H9 (cell line): Measurements from ENCODE around the gene TACR2. TPM values are rescaled to one million over a fixed set of nuclear protein-coding genes. Genes with fewer than 3 reads are reported as not detected.

Experiments used
- DNase-seq: peaks from one replicate; pipeline ENCODE4 v3.0.0-alpha.2; 2017
- H2AFZ ChIP-seq: one replicate; pipeline ENCODE4 v1.6.1; 2013; ENCODE audit warnings: mild to moderate bottlenecking, low read length, control low read depth, moderate library complexity
- H2AK5ac ChIP-seq: 2 replicates; pipeline ENCODE4 v1.6.1; 2013; ENCODE audit warnings: low read length, control low read depth, mixed read lengths; ENCODE audit not compliant: insufficient read length
- H2BK120ac ChIP-seq: one replicate; pipeline ENCODE4 v1.6.1; 2013; ENCODE audit warnings: low read depth, mild to moderate bottlenecking, low read length, control low read depth, inconsistent platforms; ENCODE audit not compliant: poor library complexity, severe bottlenecking
- H2BK12ac ChIP-seq: 2 replicates; pipeline ENCODE4 v1.6.1; 2013; ENCODE audit warnings: low read length, control low read depth, mixed read lengths, low read depth; ENCODE audit not compliant: insufficient read length
- H2BK15ac ChIP-seq: 2 replicates; pipeline ENCODE4 v1.6.1; 2013; ENCODE audit warnings: low read depth, low read length, control low read depth
- H2BK20ac ChIP-seq: one replicate; pipeline ENCODE4 v1.6.1; 2013; ENCODE audit warnings: low read depth, mild to moderate bottlenecking, low read length, control low read depth, inconsistent platforms; ENCODE audit not compliant: poor library complexity, severe bottlenecking
- H2BK5ac ChIP-seq: 2 replicates; pipeline ENCODE4 v1.6.1; 2013; ENCODE audit warnings: low read length, control low read depth, mixed read lengths; ENCODE audit not compliant: insufficient read length
- H3K14ac ChIP-seq: 2 replicates; pipeline ENCODE4 v1.6.1; 2013; ENCODE audit warnings: low read length, control low read depth; ENCODE audit not compliant: insufficient read depth
- H3K18ac ChIP-seq: 2 replicates; pipeline ENCODE4 v1.6.1; 2013; ENCODE audit warnings: low read depth, mild to moderate bottlenecking, mixed read lengths, low read length, control low read depth; ENCODE audit not compliant: insufficient read length
- H3K23ac ChIP-seq: 2 replicates; pipeline ENCODE4 v1.6.1; 2013; ENCODE audit warnings: low read length, control low read depth, mixed read lengths, low read depth; ENCODE audit not compliant: insufficient read length
- H3K23me2 ChIP-seq: 2 replicates; pipeline ENCODE4 v1.6.1; 2013; ENCODE audit warnings: low read depth, mild to moderate bottlenecking, mixed read lengths, low read length, control low read depth; ENCODE audit not compliant: insufficient read length, poor library complexity, severe bottlenecking
- H3K27ac ChIP-seq: 2 replicates; pipeline ENCODE4 v1.5.1; 2013; ENCODE audit warnings: low read length, control low read depth, mixed read lengths, low read depth; ENCODE audit not compliant: insufficient read length
- H3K27me3 ChIP-seq: 2 replicates; pipeline ENCODE4 v1.6.1; 2013; ENCODE audit warnings: low read length, control low read depth, inconsistent platforms; ENCODE audit not compliant: insufficient read depth
- H3K4ac ChIP-seq: 2 replicates; pipeline ENCODE4 v1.6.1; 2013; ENCODE audit warnings: low read depth, mild to moderate bottlenecking, control low read depth, inconsistent platforms, low read length, moderate library complexity
- H3K4me1 ChIP-seq: 2 replicates; pipeline ENCODE4 v1.6.1; 2013; ENCODE audit warnings: low read length, control low read depth, inconsistent platforms; ENCODE audit not compliant: insufficient read depth
- H3K4me2 ChIP-seq: 2 replicates; pipeline ENCODE4 v1.6.1; 2013; ENCODE audit warnings: low read length, control low read depth, mixed read lengths; ENCODE audit not compliant: insufficient read length, insufficient read depth
- H3K56ac ChIP-seq: 2 replicates; pipeline ENCODE4 v1.6.1; 2013; ENCODE audit warnings: low read depth, mild to moderate bottlenecking, mixed read lengths, low read length, control low read depth; ENCODE audit not compliant: insufficient read length
- H3K79me1 ChIP-seq: 2 replicates; pipeline ENCODE4 v1.6.1; 2013; ENCODE audit warnings: low read depth, mild to moderate bottlenecking, moderate library complexity, low read length, control low read depth, inconsistent platforms; ENCODE audit not compliant: insufficient read depth, poor library complexity, severe bottlenecking
- H3K79me2 ChIP-seq: 2 replicates; pipeline ENCODE4 v1.6.1; 2013; ENCODE audit warnings: low read length, control low read depth, inconsistent platforms; ENCODE audit not compliant: insufficient read depth
- H3K9ac ChIP-seq: 2 replicates; pipeline ENCODE4 v1.6.1; 2013; ENCODE audit warnings: low read length, control low read depth, mixed read lengths; ENCODE audit not compliant: insufficient read length; ENCODE audit errors: extremely low read depth
- H3K9me3 ChIP-seq: one replicate; pipeline ENCODE4 v1.6.1; 2013; ENCODE audit warnings: low read depth, low read length, inconsistent platforms; ENCODE audit not compliant: control insufficient read depth
- H3T11ph ChIP-seq: one replicate; pipeline ENCODE4 v1.6.1; 2013; ENCODE audit warnings: mild to moderate bottlenecking, low read length, control low read depth, inconsistent platforms
- H4K20me1 ChIP-seq: one replicate; pipeline ENCODE4 v1.6.1; 2013; ENCODE audit not compliant: control insufficient read depth, insufficient read length, insufficient read depth
- H4K5ac ChIP-seq: 2 replicates; pipeline ENCODE4 v1.6.1; 2013; ENCODE audit warnings: low read depth, mild to moderate bottlenecking, mixed read lengths, low read length, control low read depth; ENCODE audit not compliant: insufficient read length
- H4K8ac ChIP-seq: replicated peaks from 2 replicates; pipeline ENCODE4 v1.6.1; 2013; ENCODE audit warnings: low read length, control low read depth, mixed read lengths, low read depth; ENCODE audit not compliant: insufficient read length
- H4K91ac ChIP-seq: 2 replicates; pipeline ENCODE4 v1.6.1; 2013; ENCODE audit warnings: low read depth, mild to moderate bottlenecking, moderate library complexity, mixed read lengths, low read length, control low read depth; ENCODE audit not compliant: insufficient read length
- H3K27ac Mint-ChIP-seq, 3 experiments: 2 replicates in 2 of 3; 3 replicates in 1 of 3; pipeline ENCODE4 v1.8.0; 2020 to 2021; ENCODE audit warnings: mixed read lengths in 3 of 3, mild to moderate bottlenecking in 1 of 3, moderate library complexity in 1 of 3
- H3K27me3 Mint-ChIP-seq: 2 replicates; pipeline ENCODE4 v1.8.0; 2021; ENCODE audit warnings: low read depth, mild to moderate bottlenecking, moderate library complexity, mixed read lengths
- H3K36me3 Mint-ChIP-seq, 3 experiments: 2 replicates in 2 of 3; 3 replicates in 1 of 3; pipeline ENCODE4 v1.8.0; 2020 to 2021; ENCODE audit warnings: low read depth in 3 of 3, mixed read lengths in 3 of 3; ENCODE audit not compliant: insufficient read depth in 1 of 3
- H3K4me1 Mint-ChIP-seq, 2 experiments: 2 replicates each; pipeline ENCODE4 v1.8.0; 2020; ENCODE audit warnings: mixed read lengths in 2 of 2
- H3K4me3 Mint-ChIP-seq, 2 experiments: 2 replicates in 1 of 2; 3 replicates in 1 of 2; pipeline ENCODE4 v1.8.0; 2020 to 2021; ENCODE audit warnings: mild to moderate bottlenecking in 2 of 2, mixed read lengths in 2 of 2, moderate library complexity in 1 of 2
- H3K9me3 Mint-ChIP-seq, 2 experiments: 2 replicates in 1 of 2; 3 replicates in 1 of 2; pipeline ENCODE4 v1.8.0; 2020; ENCODE audit warnings: mild to moderate bottlenecking in 2 of 2, mixed read lengths in 2 of 2, moderate library complexity in 1 of 2
- WGBS: extraction: QIAGEN DNeasy Blood & Tissue Kit; methylation state at CpG from one replicate; pipeline ENCODE4 v1.1.7; 2013; ENCODE audit warnings: missing lambda C conversion rate, low lambda C conversion rate, mixed read lengths; ENCODE audit not compliant: insufficient read length; ENCODE audit errors: extremely low coverage; 5-methylcytosine and 5-hydroxymethylcytosine counted together
- total RNA-seq: library from RNA; stranded (reverse); gene quantifications from 2 replicates; pipeline ENCODE4 v1.2.1, GENCODE V29; 2021
- TF ChIP-seq, protein P1 (sequence below): fragments of 200-600 bp; sonication (generic); conservative IDR thresholded peaks from 3 replicates; pipeline ENCODE4 v1.8.0; 2021; ENCODE audit warnings: antibody characterized with exemption, mild to moderate bottlenecking

TACR2 gene
- total RNA-seq, 1 experiment from 2014 or later, result not detected

DNA sequence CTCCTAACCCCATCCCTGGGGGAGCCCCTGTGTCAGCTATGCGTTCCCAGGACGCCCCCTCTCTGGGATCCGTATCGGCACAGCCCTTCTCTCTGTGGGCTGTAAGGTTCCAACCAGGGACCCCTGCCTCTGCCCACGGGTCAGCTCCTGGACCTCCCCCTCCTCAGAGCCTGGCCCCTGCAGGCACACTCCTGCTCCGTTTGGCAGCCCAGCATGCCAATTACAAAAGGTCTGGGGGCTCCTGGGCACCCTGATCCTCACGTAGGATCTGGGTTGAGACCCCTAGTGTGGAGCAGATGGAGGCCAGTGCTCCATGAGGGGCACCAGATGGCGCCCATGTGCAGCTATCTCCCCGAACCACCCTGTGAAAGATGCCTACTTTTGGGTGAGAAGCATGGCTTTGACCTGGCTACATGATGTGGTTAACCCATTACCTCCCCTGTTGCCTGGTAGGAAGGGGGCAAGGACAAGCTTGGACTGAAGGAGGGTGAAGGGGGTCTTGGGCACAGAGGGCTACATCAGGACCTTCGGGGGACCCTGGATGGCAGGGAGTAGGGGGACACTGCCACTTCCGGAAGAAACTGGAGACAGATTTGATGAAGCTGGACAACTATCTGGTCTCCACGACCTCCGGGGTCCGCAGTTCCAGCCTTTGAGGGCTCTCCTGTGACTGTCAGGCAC lies 9.0 kb downstream of the TACR2 start:
- Histone ChIP-seq H3K79me2 (no peaks in the 10 kb centered on the region), H3K4me1 (no peaks in the 10 kb centered on the region; the same call in 1 of the 2 replicates), H3T11ph (no peak overlapping the region), H3K9ac (no peak overlapping the region), H3K23me2 (no peaks in the 10 kb centered on the region), H3K9me3 (no peaks in the 10 kb centered on the region), H2BK5ac (no peak overlapping the region), H4K91ac (no peak overlapping the region), H3K79me1 (no peaks in the 10 kb centered on the region), H2AK5ac (no peak overlapping the region), H3K23ac (no peak overlapping the region), H3K56ac (no peak overlapping the region), H2BK120ac (no peak overlapping the region), H3K14ac (no peak overlapping the region), H2AFZ (no peak overlapping the region), H2BK15ac (no peak overlapping the region), H3K27ac (no peak overlapping the region), H3K27me3 (no peaks in the 10 kb centered on the region; the same call in 1 of the 2 replicates), H3K18ac (no peak overlapping the region), H2BK20ac (no peak overlapping the region), H4K20me1 (no peaks in the 10 kb centered on the region), H4K8ac (no peak overlapping the region), H4K5ac (no peak overlapping the region), H3K4ac (no peak overlapping the region), H2BK12ac (no peak overlapping the region), H3K4me2 (no peak overlapping the region)
- 0 out of 7 replicates have a peak overlapping the region, but pooled peaks of 1 of the 3 experiments have one; percentile 35 for H3K27ac Mint-ChIP-seq
- H3K27me3 Mint-ChIP-seq, result peaks cover 17% of the 10 kb centered on the region
- peaks cover 0 to 5% (median 4%) of the 10 kb centered on the region in 3 experiments; a peak in 5 of 7 replicates for H3K36me3 Mint-ChIP-seq
- DNase-seq, result peak; percentile 62
- WGBS, result no CpG with 5 or more reads among the region's 14 CpGs
- peaks cover 26 to 34% of the 10 kb centered on the region in 2 experiments for H3K4me1 Mint-ChIP-seq
- H3K4me3 Mint-ChIP-seq, result peak overlapping the region in 1 of 2 experiments; percentile 57; a peak in 3 of 5 replicates
- H3K9me3 Mint-ChIP-seq, result no peaks in the 10 kb centered on the region
- TF ChIP-seq, protein P1, sequence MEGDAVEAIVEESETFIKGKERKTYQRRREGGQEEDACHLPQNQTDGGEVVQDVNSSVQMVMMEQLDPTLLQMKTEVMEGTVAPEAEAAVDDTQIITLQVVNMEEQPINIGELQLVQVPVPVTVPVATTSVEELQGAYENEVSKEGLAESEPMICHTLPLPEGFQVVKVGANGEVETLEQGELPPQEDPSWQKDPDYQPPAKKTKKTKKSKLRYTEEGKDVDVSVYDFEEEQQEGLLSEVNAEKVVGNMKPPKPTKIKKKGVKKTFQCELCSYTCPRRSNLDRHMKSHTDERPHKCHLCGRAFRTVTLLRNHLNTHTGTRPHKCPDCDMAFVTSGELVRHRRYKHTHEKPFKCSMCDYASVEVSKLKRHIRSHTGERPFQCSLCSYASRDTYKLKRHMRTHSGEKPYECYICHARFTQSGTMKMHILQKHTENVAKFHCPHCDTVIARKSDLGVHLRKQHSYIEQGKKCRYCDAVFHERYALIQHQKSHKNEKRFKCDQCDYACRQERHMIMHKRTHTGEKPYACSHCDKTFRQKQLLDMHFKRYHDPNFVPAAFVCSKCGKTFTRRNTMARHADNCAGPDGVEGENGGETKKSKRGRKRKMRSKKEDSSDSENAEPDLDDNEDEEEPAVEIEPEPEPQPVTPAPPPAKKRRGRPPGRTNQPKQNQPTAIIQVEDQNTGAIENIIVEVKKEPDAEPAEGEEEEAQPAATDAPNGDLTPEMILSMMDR, result peak; percentile 63
